Nephron (organoid): ENCODE results near the gene MSI2.

Source experiments
- H3K27ac Mint-ChIP-seq, 3 experiments: 2 replicates each; pipeline ENCODE4 v1.8.0; 2020; ENCODE audit warnings: mixed read lengths in 3 of 3, mild to moderate bottlenecking in 2 of 3, moderate library complexity in 1 of 3
- H3K27me3 Mint-ChIP-seq: 2 replicates; pipeline ENCODE4 v1.8.0; 2021; ENCODE audit warnings: low read depth, mild to moderate bottlenecking, moderate library complexity, mixed read lengths
- H3K36me3 Mint-ChIP-seq: 2 replicates; pipeline ENCODE4 v1.8.0; 2020; ENCODE audit warnings: low read depth, mixed read lengths
- H3K4me1 Mint-ChIP-seq: 2 replicates; pipeline ENCODE4 v1.8.0; 2020; ENCODE audit warnings: mixed read lengths
- H3K4me3 Mint-ChIP-seq, 3 experiments: 2 replicates each; pipeline ENCODE4 v1.8.0; 2020; ENCODE audit warnings: mild to moderate bottlenecking in 3 of 3, mixed read lengths in 3 of 3, moderate library complexity in 2 of 3
- H3K9me3 Mint-ChIP-seq: 2 replicates; pipeline ENCODE4 v1.8.0; 2020; ENCODE audit warnings: mixed read lengths
- TF ChIP-seq, protein P1 (sequence below), 3 experiments: fragments of 200-600 bp; sonication (generic); IDR thresholded peaks; one replicate each; pipeline ENCODE4 v1.5.0; 2021; ENCODE audit warnings: antibody characterized with exemption in 3 of 3; ENCODE audit not compliant: unreplicated experiment in 3 of 3

The MSI2 gene

DNA sequence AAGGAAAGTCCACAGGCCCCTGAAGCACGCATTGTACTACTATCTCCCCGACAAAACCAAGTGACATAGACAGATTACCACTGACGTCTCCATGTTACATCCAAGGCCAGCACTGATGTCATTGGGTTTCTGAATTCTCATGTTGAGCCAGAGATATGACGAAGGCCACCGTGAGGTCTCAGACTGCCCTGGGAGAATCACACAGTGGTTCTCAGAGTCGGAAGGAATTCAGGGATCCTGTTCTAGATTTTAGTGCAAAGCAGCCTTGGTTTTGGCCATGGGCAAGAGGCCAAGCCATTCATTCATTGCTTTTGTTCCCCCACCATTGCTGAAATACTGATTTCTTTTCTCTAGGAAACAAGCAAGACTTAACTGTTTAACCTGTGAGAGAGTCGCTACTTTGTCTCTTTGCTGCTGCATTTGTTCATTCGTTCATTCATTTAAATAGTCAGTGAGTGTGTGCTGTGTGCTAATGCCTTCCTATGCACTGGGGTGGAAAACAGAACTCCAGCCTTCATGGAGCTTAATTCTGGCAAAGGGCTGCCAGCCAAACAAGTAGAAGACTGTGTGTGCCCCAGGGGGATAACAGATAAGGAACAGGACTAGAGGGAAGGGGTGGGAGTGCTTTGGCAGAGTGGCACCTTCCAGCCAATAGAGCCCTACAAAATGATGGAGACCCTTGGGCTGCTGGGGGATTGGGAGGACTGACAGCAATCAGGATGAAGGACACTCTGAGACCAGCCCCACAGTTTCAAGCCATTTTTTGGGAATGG lies 222.3 kb downstream of the MSI2 start:
- Mint-ChIP-seq H3K27me3 (peaks cover 98% of the 10 kb centered on the region), H3K27ac (peak overlapping the region in 2 of 3 experiments; percentile 57 to 73)
- TF ChIP-seq, protein P1, sequence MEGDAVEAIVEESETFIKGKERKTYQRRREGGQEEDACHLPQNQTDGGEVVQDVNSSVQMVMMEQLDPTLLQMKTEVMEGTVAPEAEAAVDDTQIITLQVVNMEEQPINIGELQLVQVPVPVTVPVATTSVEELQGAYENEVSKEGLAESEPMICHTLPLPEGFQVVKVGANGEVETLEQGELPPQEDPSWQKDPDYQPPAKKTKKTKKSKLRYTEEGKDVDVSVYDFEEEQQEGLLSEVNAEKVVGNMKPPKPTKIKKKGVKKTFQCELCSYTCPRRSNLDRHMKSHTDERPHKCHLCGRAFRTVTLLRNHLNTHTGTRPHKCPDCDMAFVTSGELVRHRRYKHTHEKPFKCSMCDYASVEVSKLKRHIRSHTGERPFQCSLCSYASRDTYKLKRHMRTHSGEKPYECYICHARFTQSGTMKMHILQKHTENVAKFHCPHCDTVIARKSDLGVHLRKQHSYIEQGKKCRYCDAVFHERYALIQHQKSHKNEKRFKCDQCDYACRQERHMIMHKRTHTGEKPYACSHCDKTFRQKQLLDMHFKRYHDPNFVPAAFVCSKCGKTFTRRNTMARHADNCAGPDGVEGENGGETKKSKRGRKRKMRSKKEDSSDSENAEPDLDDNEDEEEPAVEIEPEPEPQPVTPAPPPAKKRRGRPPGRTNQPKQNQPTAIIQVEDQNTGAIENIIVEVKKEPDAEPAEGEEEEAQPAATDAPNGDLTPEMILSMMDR (IDR thresholded peaks at IDR 0.05; ENCODE audit: unreplicated experiment in 3 of 3): no peak

DNA sequence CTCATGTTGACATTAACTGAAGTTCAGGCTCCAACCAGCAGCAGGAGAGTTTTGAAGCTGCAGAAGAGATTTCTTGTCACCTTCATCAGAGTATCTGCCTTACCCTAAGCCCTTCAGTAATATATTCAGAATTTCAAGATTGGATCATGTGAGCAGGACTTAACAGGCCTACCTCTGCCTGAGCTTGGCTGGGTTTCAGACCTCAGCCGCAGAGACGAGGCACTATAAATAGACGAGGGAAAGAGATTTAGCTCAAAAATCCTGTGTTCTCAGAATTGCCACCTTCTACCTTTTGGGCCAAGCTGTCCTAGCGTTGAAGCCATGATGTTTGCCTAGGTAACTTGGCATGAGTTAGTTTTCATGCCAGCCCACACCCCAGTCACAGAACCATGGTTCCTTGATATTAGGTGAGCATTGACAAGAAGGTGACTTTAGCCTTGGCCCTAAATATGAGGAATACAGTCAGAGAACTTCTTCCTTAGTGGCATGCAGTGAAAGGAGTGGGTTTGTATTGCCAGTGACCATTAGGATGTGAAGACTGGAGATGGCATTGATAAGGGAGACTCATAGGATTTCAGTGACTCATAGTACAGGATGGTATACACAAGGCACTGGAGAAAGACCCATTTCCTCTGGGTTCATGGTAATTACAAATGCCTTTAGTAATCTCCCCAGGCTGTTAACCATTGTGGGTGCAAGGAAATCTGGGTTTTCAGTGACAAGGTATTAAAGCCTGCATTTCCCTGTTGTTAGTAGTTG lies 224.3 kb downstream of the MSI2 start:
- peaks cover 98% of the 10 kb centered on the region for H3K27me3 Mint-ChIP-seq
- H3K27ac Mint-ChIP-seq: peak overlapping the region; percentile 20 to 64 (median 46)

More for the DNA sequence above, 222.3 kb downstream of the MSI2 start:
- peaks cover 3% of the 10 kb centered on the region for H3K36me3 Mint-ChIP-seq
- H3K4me3 Mint-ChIP-seq: no peak overlapping the region
- peaks cover 81% of the 10 kb centered on the region for H3K4me1 Mint-ChIP-seq
- no peaks in the 10 kb centered on the region for H3K9me3 Mint-ChIP-seq

DNA sequence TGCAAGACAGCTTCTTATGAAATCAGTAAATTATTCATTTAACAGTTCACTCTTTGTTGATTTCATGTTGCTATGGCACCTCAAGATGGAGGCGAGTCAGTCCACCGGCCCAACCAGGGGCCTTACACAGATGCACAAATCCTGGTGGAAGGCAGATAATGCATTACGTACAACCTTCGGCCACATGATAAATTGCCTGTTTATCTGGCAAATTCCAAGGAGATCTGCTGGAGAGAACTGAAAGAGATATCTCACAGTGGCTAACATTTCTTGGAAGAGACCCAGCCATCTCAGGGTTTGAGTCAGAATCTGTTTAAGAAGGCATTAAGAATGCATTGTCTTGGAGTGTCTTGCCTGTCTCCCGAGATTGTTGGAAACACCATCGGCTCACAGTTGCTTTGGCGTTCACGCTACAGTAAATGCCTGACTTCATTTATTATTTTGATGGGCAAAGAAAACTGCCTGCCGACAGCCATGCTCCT lies 225.6 kb downstream of the MSI2 start:
- peaks cover 81% of the 10 kb centered on the region for H3K4me1 Mint-ChIP-seq

More for the DNA sequence above, 224.3 kb downstream of the MSI2 start:
- Mint-ChIP-seq H3K36me3 (peaks cover 3% of the 10 kb centered on the region), H3K4me3 (peak overlapping the region in 1 of 3 experiments; percentile 20), H3K9me3 (no peaks in the 10 kb centered on the region), H3K4me1 (peaks cover 79% of the 10 kb centered on the region)
- TF ChIP-seq, protein P1 (IDR thresholded peaks at IDR 0.05; ENCODE audit: unreplicated experiment in 3 of 3): no peak

DNA sequence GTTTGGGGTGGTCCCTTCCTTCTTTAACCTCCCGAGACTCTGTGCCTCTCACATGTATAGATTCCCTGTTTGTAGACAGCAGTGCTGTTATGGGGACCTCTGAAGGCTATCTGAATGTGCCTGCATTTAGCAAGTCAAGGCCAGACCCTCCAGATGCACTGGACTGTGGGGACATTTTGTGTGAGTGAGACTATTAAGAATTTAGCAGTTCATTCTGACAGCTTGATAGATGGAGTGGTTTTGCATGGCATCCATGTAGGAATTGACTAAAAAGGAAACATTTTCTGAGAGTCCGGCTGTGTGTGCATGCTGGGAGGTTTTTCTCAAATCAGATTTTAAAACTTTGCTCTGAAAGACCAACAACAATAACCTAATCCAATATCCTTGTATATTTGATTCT lies 226.3 kb downstream of the MSI2 start:
- no peak overlapping the region for H3K4me3 Mint-ChIP-seq
- TF ChIP-seq, protein P1 (IDR thresholded peaks at IDR 0.05; ENCODE audit: unreplicated experiment in 3 of 3): no peak
- peaks cover 83% of the 10 kb centered on the region for H3K4me1 Mint-ChIP-seq
- H3K9me3 Mint-ChIP-seq: no peaks in the 10 kb centered on the region
- H3K27me3 Mint-ChIP-seq: peaks cover 98% of the 10 kb centered on the region
- peak overlapping the region; percentile 4 to 35 (median 28) for H3K27ac Mint-ChIP-seq
- H3K36me3 Mint-ChIP-seq: peaks cover 3% of the 10 kb centered on the region

More for the DNA sequence above, 225.6 kb downstream of the MSI2 start:
- TF ChIP-seq, protein P1 (IDR thresholded peaks at IDR 0.05; ENCODE audit: unreplicated experiment in 3 of 3): no peak
- Mint-ChIP-seq H3K27me3 (peaks cover 98% of the 10 kb centered on the region), H3K36me3 (peaks cover 3% of the 10 kb centered on the region), H3K9me3 (no peaks in the 10 kb centered on the region), H3K27ac (peak overlapping the region; percentile 4 to 35 (median 28)), H3K4me3 (no peak overlapping the region)

DNA sequence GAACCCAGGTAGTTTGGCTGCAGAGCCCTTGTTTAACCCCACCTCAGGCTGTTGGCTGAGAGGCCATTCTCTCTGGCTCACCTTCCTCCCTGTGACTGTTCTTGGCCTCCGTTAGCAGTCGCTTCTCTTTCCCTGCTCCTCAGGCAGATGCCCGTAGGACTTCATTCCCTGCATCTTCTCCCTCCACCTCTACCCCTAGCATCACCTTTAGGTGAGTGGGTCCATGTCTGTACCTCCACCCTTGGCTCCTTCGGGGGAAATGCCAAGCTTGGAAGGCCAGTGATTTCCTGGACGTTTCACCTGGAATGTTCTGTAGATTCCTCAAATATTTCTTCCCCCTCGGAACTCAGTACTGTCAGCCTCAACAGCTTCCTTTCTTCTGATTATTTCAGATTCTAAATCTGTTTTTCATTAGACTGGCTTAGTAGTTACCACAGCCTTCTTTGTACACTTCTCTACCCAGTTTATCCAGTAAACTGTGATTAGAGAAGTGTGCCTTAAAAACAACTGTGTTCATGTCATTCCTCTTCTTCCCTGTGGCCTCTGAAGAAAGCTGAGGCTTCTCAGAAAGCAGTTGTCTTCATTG lies 227.9 kb downstream of the MSI2 start:
- Mint-ChIP-seq H3K27me3 (peaks cover 97% of the 10 kb centered on the region), H3K36me3 (peaks cover 3% of the 10 kb centered on the region), H3K4me3 (no peak overlapping the region), H3K27ac (peak overlapping the region; percentile 7 to 98 (median 26)), H3K4me1 (peaks cover 79% of the 10 kb centered on the region), H3K9me3 (no peaks in the 10 kb centered on the region)
- TF ChIP-seq, protein P1 (IDR thresholded peaks at IDR 0.05; ENCODE audit: unreplicated experiment in 3 of 3): no peak
